Loucy (cell line): Measurements from ENCODE around the gene EPSTI1.

ENCODE experiments used
- H2AFZ ChIP-seq: fragments of 200-600 bp; sonication (generic); 2 replicates; pipeline ENCODE4 v1.6.0; 2016; ENCODE audit warnings: antibody characterized with exemption, mild to moderate bottlenecking, low read length, moderate library complexity
- H3F3A ChIP-seq: fragments of 200-600 bp; 2 replicates; pipeline ENCODE4 v1.6.0; 2016; ENCODE audit warnings: antibody characterized with exemption, low read depth, mild to moderate bottlenecking
- H3K27me3 ChIP-seq: fragments of 200-600 bp; sonication (generic); 2 replicates; pipeline ENCODE4 v1.6.1; 2014; ENCODE audit warnings: low read length, mild to moderate bottlenecking; ENCODE audit not compliant: insufficient read depth, poor library complexity, severe bottlenecking
- H3K36me3 ChIP-seq: fragments of 200-600 bp; sonication (generic); 2 replicates; pipeline ENCODE4 v1.6.1; 2016; ENCODE audit warnings: low read length; ENCODE audit not compliant: insufficient read depth
- H3K4me1 ChIP-seq: fragments of 200-600 bp; sonication (generic); 2 replicates; pipeline ENCODE4 v1.5.1; 2014; ENCODE audit warnings: low read length, mild to moderate bottlenecking; ENCODE audit not compliant: insufficient read depth, poor library complexity, severe bottlenecking
- H3K4me2 ChIP-seq: fragments of 200-600 bp; sonication (generic); 2 replicates; pipeline ENCODE4 v1.6.0; 2014; ENCODE audit warnings: antibody characterized with exemption, low read length, low read depth, mild to moderate bottlenecking; ENCODE audit not compliant: poor library complexity, severe bottlenecking
- H3K4me3 ChIP-seq: fragments of 200-600 bp; sonication (generic); 2 replicates; pipeline ENCODE4 v1.5.1; 2014; ENCODE audit warnings: low read length, mild to moderate bottlenecking, mixed read lengths; ENCODE audit not compliant: poor library complexity, severe bottlenecking
- H3K79me2 ChIP-seq: fragments of 200-600 bp; sonication (generic); 2 replicates; pipeline ENCODE4 v1.6.1; 2014; ENCODE audit warnings: low read length; ENCODE audit not compliant: insufficient read depth
- H3K9ac ChIP-seq: fragments of 200-600 bp; sonication (generic); 2 replicates; pipeline ENCODE4 v1.6.0; 2014; ENCODE audit warnings: mild to moderate bottlenecking, low read depth, low read length, moderate library complexity; ENCODE audit not compliant: poor library complexity, severe bottlenecking
- H3K9me2 ChIP-seq: fragments of 200-600 bp; sonication (generic); replicated peaks from 2 replicates; pipeline ENCODE4 v1.6.1; 2016; ENCODE audit warnings: low read depth, low read length, mixed read lengths
- H3K9me3 ChIP-seq: fragments of 200-600 bp; sonication (generic); 2 replicates; pipeline ENCODE4 v1.6.1; 2014; ENCODE audit warnings: mild to moderate bottlenecking, antibody characterized with exemption, low read length, low read depth; ENCODE audit not compliant: insufficient read depth
- H4K20me1 ChIP-seq: fragments of 200-600 bp; sonication (generic); 2 replicates; pipeline ENCODE4 v1.6.0; 2014; ENCODE audit warnings: antibody characterized with exemption, low read length, mild to moderate bottlenecking; ENCODE audit not compliant: insufficient read depth, poor library complexity, severe bottlenecking
- CTCF ChIP-seq: fragments of 200-600 bp; sonication (generic); conservative IDR thresholded peaks from 2 replicates; pipeline ENCODE4 v1.5.1; 2014; ENCODE audit warnings: mild to moderate bottlenecking, antibody characterized with exemption, low read length
- EZH2phosphoT487 ChIP-seq: fragments of 200-600 bp; IDR thresholded peaks from 2 replicates; pipeline ENCODE4 v1.6.1; 2018; ENCODE audit warnings: antibody characterized with exemption, mild to moderate bottlenecking, moderate library complexity, borderline replicate concordance

The EPSTI1 gene

GRCh38 chr13:42883142-42883541 is 108.9 kb downstream of the EPSTI1 start:
- Histone ChIP-seq H3K4me2 (peak overlapping the region; percentile 27), H3K9me2 (no peaks in the 10 kb centered on the region), H3K36me3 (no peaks in the 10 kb centered on the region), H3K9ac (no peak overlapping the region), H2AFZ (peak overlapping the region; percentile 68), H3K27me3 (no peaks in the 10 kb centered on the region), H4K20me1 (no peaks in the 10 kb centered on the region), H3K9me3 (no peaks in the 10 kb centered on the region), H3K4me3 (no peak overlapping the region), H3K79me2 (no peaks in the 10 kb centered on the region), H3F3A (no peaks in the 10 kb centered on the region), H3K4me1 (peaks cover 9% of the 10 kb centered on the region)
- no peak for TF ChIP-seq EZH2phosphoT487
- no peak for TF ChIP-seq CTCF

- Histone ChIP-seq H3K4me2 (no peak overlapping the region), H3K79me2 (no peaks in the 10 kb centered on the region), H4K20me1 (no peaks in the 10 kb centered on the region), H3K4me3 (no peak overlapping the region), H3F3A (no peaks in the 10 kb centered on the region), H3K9me2 (no peaks in the 10 kb centered on the region), H3K9ac (no peak overlapping the region), H3K36me3 (no peaks in the 10 kb centered on the region), H3K27me3 (no peaks in the 10 kb centered on the region), H3K4me1 (peaks cover 9% of the 10 kb centered on the region), H2AFZ (no peak overlapping the region), H3K9me3 (no peaks in the 10 kb centered on the region)
- TF ChIP-seq CTCF (no peak), EZH2phosphoT487 (no peak)
These were observed 111.9 kb downstream of the EPSTI1 start for GRCh38 chr13:42880056-42880605.

GRCh38 chr13:42878721-42879120 is 113.3 kb downstream of the EPSTI1 start:
- Histone ChIP-seq H3K4me3 (no peak overlapping the region), H2AFZ (no peak overlapping the region), H3F3A (no peaks in the 10 kb centered on the region), H3K9me3 (no peaks in the 10 kb centered on the region), H4K20me1 (no peaks in the 10 kb centered on the region), H3K36me3 (no peaks in the 10 kb centered on the region), H3K4me2 (no peak overlapping the region), H3K27me3 (no peaks in the 10 kb centered on the region), H3K4me1 (peaks cover 8% of the 10 kb centered on the region), H3K9me2 (no peaks in the 10 kb centered on the region), H3K79me2 (no peaks in the 10 kb centered on the region), H3K9ac (no peak overlapping the region)
- no peak for TF ChIP-seq EZH2phosphoT487
- TF ChIP-seq CTCF: no peak
